WTC11 (cell line): ENCODE measurements around the gene MAN2B2. TPM values are rescaled to one million over a fixed set of nuclear protein-coding genes. Genes with fewer than 3 reads are reported as not detected.
"Not testable (repeated sequence)": the region's sequence is repeated elsewhere in the genome, so short reads cannot be mapped to it uniquely, and the experiment has no call there.

Experiments used
- ATAC-seq: fragments of 200-7000 bp; cut with Tn5 transposase; 2 replicates; pipeline ENCODE4 v1.10.0; 2021; ENCODE audit warnings: mild to moderate bottlenecking, moderate library complexity
- CTCF ChIA-PET: fragments of 300-600 bp; sonication (Branson Sonifier 250); formaldehyde crosslinking; loops from one replicate; lab custom pipeline; 2021; ENCODE audit warnings: antibody characterized with exemption; lab: Charles Lee
- POLR2A ChIA-PET: fragments of 350-600 bp; sonication (Branson Sonifier 250); formaldehyde crosslinking; loops from one replicate; lab custom pipeline; 2021; ENCODE audit warnings: antibody characterized with exemption; lab: Charles Lee
- DNase-seq: peaks from one replicate; pipeline ENCODE4 v3.0.0; 2021; ENCODE audit warnings: low spot score
- H3K27ac Mint-ChIP-seq: 2 replicates; pipeline ENCODE4 v1.8.0; 2021; ENCODE audit warnings: mixed read lengths
- H3K27me3 Mint-ChIP-seq: 2 replicates; pipeline ENCODE4 v1.8.0; 2021; ENCODE audit warnings: low read depth, mild to moderate bottlenecking, moderate library complexity, mixed read lengths
- H3K36me3 Mint-ChIP-seq: 2 replicates; pipeline ENCODE4 v1.8.0; 2021; ENCODE audit warnings: mixed read lengths
- H3K4me1 Mint-ChIP-seq: 2 replicates; pipeline ENCODE4 v1.8.0; 2022; ENCODE audit warnings: mixed read lengths
- H3K4me3 Mint-ChIP-seq: 2 replicates; pipeline ENCODE4 v1.8.0; 2021; ENCODE audit warnings: mild to moderate bottlenecking, moderate library complexity, mixed read lengths
- H3K9me3 Mint-ChIP-seq: 2 replicates; pipeline ENCODE4 v1.8.0; 2021; ENCODE audit warnings: mixed read lengths
- ATF1 ChIP-seq: sonication (generic); formaldehyde crosslinking; IDR thresholded peaks from 2 replicates; pipeline ENCODE4 v1.8.1; 2023; ENCODE audit warnings: mild to moderate bottlenecking, moderate library complexity, missing genetic modification reagents
- ATF2 ChIP-seq: sonication (generic); formaldehyde crosslinking; IDR thresholded peaks from 2 replicates; pipeline ENCODE4 v1.8.1; 2022; ENCODE audit warnings: low read depth, missing genetic modification reagents, borderline replicate concordance
- CBFB ChIP-seq: sonication (generic); formaldehyde crosslinking; IDR thresholded peaks from 2 replicates; pipeline ENCODE4 v1.8.1; 2022; ENCODE audit warnings: mild to moderate bottlenecking, low read depth, missing genetic modification reagents
- ESRRA ChIP-seq: sonication (generic); formaldehyde crosslinking; IDR thresholded peaks from 2 replicates; pipeline ENCODE4 v1.8.1; 2022; ENCODE audit warnings: mild to moderate bottlenecking, missing genetic modification reagents, borderline replicate concordance
- FOXP4 ChIP-seq: sonication (generic); formaldehyde crosslinking; IDR thresholded peaks from 2 replicates; pipeline ENCODE4 v1.8.0; 2022; ENCODE audit warnings: mild to moderate bottlenecking, missing genetic modification reagents
- JAZF1 ChIP-seq: fragments of 250-450 bp; sonication (Bioruptor Pico); IDR thresholded peaks from 2 replicates; pipeline ENCODE4 v1.9.0; 2021; ENCODE audit warnings: moderate library complexity, mild to moderate bottlenecking, inconsistent platforms
- JUN ChIP-seq: sonication (generic); formaldehyde crosslinking; IDR thresholded peaks from 2 replicates; pipeline ENCODE4 v1.8.0; 2023; ENCODE audit warnings: mild to moderate bottlenecking, missing genetic modification reagents
- MLX ChIP-seq: sonication (generic); formaldehyde crosslinking; IDR thresholded peaks from 2 replicates; pipeline ENCODE4 v1.8.1; 2023; ENCODE audit warnings: mild to moderate bottlenecking, missing genetic modification reagents, moderate library complexity
- MYBL2 ChIP-seq: sonication (generic); formaldehyde crosslinking; IDR thresholded peaks from 2 replicates; pipeline ENCODE4 v1.8.1; 2023; ENCODE audit warnings: mild to moderate bottlenecking, moderate library complexity, missing genetic modification reagents
- NFATC4 ChIP-seq: fragments of 250-450 bp; sonication (Bioruptor Pico); IDR thresholded peaks from 2 replicates; pipeline ENCODE4 v1.9.0; 2021; ENCODE audit warnings: mild to moderate bottlenecking
- SP1 ChIP-seq: sonication (generic); formaldehyde crosslinking; conservative IDR thresholded peaks from 2 replicates; pipeline ENCODE4 v1.8.1; 2022; ENCODE audit warnings: missing genetic modification reagents
- TEAD1 ChIP-seq: sonication (generic); formaldehyde crosslinking; IDR thresholded peaks from 2 replicates; pipeline ENCODE4 v1.8.0; 2022; ENCODE audit warnings: mild to moderate bottlenecking, missing genetic modification reagents
- USF2 ChIP-seq: sonication (generic); formaldehyde crosslinking; IDR thresholded peaks from 2 replicates; pipeline ENCODE4 v1.8.1; 2023; ENCODE audit warnings: mild to moderate bottlenecking, missing genetic modification reagents, moderate library complexity
- ZMAT4 ChIP-seq: fragments of 250-450 bp; sonication (Bioruptor Pico); IDR thresholded peaks from 2 replicates; pipeline ENCODE4 v1.9.0; 2021; ENCODE audit warnings: mild to moderate bottlenecking
- ZNF219 ChIP-seq: sonication (generic); formaldehyde crosslinking; IDR thresholded peaks from 2 replicates; pipeline ENCODE4 v1.8.0; 2023; ENCODE audit warnings: missing genetic modification reagents, mild to moderate bottlenecking, borderline replicate concordance
- ZNF416 ChIP-seq: fragments of 250-450 bp; sonication (Bioruptor Pico); IDR thresholded peaks from 2 replicates; pipeline ENCODE4 v1.9.0; 2021; ENCODE audit warnings: mild to moderate bottlenecking, inconsistent platforms
- total RNA-seq: library from RNA; stranded (reverse); gene quantifications from 3 replicates; pipeline ENCODE4 v1.2.3, GENCODE V29; 2021
- TF ChIP-seq, protein P1 (sequence below): sonication (generic); formaldehyde crosslinking; IDR thresholded peaks from 2 replicates; pipeline ENCODE4 v1.8.0; 2023; ENCODE audit warnings: missing genetic modification reagents, mild to moderate bottlenecking, borderline replicate concordance

Gene MAN2B2
- total RNA-seq, 1 experiment from 2014 or later = 6.3 TPM

DNA sequence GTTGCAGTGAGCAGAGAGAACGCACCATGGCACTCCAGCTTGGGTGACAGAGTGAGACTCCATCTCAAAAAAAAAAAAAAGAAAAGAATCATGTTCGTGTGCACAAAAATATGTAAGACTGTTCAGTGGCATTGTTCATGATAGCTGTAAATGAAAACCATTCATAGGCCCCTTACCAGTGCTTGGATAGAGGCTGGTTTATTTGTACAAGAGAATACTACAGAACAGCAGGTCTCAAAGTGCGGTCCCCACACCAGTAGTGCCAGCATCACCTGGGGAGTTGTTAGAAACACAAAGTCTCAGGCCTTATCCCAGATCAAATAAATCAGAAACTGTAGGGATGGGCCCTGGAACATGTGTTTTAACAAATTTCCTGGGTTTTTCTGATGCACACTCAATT lies 52.8 kb downstream of the MAN2B2 start:
- DNase-seq = no peak
- CTCF ChIA-PET = interaction anchor here (0.6 kb wide), 1 partner anchor 1228 kb away, joined by 3 read pairs; no protein-coding TSS in a partner anchor
- no peaks in the 10 kb centered on the region for H3K27me3 Mint-ChIP-seq
- H3K36me3 Mint-ChIP-seq = no peaks in the 10 kb centered on the region
- no peak overlapping the region for H3K4me3 Mint-ChIP-seq
- peaks cover 10% of the 10 kb centered on the region; the same call in 1 of the 2 replicates for H3K4me1 Mint-ChIP-seq
- POLR2A ChIA-PET = no interaction called here
- TF ChIP-seq ZMAT4 (CRISPR knock-in tag) = no peak
- TF ChIP-seq, protein P1, sequence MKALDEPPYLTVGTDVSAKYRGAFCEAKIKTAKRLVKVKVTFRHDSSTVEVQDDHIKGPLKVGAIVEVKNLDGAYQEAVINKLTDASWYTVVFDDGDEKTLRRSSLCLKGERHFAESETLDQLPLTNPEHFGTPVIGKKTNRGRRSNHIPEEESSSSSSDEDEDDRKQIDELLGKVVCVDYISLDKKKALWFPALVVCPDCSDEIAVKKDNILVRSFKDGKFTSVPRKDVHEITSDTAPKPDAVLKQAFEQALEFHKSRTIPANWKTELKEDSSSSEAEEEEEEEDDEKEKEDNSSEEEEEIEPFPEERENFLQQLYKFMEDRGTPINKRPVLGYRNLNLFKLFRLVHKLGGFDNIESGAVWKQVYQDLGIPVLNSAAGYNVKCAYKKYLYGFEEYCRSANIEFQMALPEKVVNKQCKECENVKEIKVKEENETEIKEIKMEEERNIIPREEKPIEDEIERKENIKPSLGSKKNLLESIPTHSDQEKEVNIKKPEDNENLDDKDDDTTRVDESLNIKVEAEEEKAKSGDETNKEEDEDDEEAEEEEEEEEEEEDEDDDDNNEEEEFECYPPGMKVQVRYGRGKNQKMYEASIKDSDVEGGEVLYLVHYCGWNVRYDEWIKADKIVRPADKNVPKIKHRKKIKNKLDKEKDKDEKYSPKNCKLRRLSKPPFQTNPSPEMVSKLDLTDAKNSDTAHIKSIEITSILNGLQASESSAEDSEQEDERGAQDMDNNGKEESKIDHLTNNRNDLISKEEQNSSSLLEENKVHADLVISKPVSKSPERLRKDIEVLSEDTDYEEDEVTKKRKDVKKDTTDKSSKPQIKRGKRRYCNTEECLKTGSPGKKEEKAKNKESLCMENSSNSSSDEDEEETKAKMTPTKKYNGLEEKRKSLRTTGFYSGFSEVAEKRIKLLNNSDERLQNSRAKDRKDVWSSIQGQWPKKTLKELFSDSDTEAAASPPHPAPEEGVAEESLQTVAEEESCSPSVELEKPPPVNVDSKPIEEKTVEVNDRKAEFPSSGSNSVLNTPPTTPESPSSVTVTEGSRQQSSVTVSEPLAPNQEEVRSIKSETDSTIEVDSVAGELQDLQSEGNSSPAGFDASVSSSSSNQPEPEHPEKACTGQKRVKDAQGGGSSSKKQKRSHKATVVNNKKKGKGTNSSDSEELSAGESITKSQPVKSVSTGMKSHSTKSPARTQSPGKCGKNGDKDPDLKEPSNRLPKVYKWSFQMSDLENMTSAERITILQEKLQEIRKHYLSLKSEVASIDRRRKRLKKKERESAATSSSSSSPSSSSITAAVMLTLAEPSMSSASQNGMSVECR (CRISPR knock-in tag) = no peak
- TF ChIP-seq JUN (CRISPR knock-in tag) = no peak
- no peak for TF ChIP-seq ESRRA (CRISPR knock-in tag)
- TF ChIP-seq JAZF1 (CRISPR knock-in tag) = no peak
- no peak for TF ChIP-seq ZNF416 (CRISPR knock-in tag)
- no peak for TF ChIP-seq ATF2 (CRISPR knock-in tag)
- no peak for TF ChIP-seq NFATC4 (CRISPR knock-in tag)
- no peak for TF ChIP-seq ZNF219 (CRISPR knock-in tag)
- TF ChIP-seq MLX (CRISPR knock-in tag) = no peak
- TF ChIP-seq MYBL2 (CRISPR knock-in tag) = no peak
- no peak for TF ChIP-seq FOXP4 (CRISPR knock-in tag)
- ATAC-seq = no peak
- no peak overlapping the region for H3K27ac Mint-ChIP-seq
- H3K9me3 Mint-ChIP-seq = no peaks in the 10 kb centered on the region

DNA sequence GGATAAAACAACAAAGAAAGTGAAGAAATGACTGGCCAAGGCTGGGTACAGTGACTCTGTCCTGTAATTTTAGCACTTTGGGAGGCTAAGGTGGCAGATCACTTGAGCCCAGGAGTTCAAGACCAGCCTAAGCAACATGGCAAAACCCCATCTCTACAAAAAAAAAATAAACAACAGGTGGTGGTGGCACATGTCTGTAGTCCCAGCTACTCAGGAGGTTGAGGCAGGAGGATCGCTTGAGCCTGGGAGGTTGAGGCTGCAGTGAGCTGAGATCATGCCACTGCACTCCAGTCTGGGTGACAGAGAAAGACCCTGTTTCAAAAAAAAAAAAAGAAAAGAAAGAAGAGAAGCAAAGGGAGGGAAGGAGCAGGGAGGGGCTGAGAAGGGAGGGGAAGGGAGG lies 53.5 kb downstream of the MAN2B2 start:
- CTCF ChIA-PET, H3K4me3 Mint-ChIP-seq, ATAC-seq, H3K27me3 Mint-ChIP-seq, H3K27ac Mint-ChIP-seq, H3K36me3 Mint-ChIP-seq, H3K9me3 Mint-ChIP-seq, DNase-seq: not testable (repeated sequence)
- POLR2A ChIA-PET = interaction anchor here (0.6 kb wide), 1 partner anchor 368 kb away, joined by 4 read pairs; no protein-coding TSS in a partner anchor
- peaks cover 16% of the 10 kb centered on the region for H3K4me1 Mint-ChIP-seq

GRCh38 chr4:6632125-6632524 lies 57.1 kb downstream of the MAN2B2 start:
- ChIA-PET POLR2A (no interaction called here), CTCF (interaction anchor here (1.1 kb wide), 1 partner anchor 57 kb away, joined by 4 read pairs; the partner anchor contains the start of gene MAN2B2)
- Mint-ChIP-seq H3K27ac (no peak overlapping the region), H3K36me3 (no peaks in the 10 kb centered on the region), H3K9me3 (no peaks in the 10 kb centered on the region), H3K27me3 (no peaks in the 10 kb centered on the region), H3K4me1 (peaks cover 10% of the 10 kb centered on the region), H3K4me3 (no peak overlapping the region)
- no peak for DNase-seq
- ATAC-seq = no peak
- TF ChIP-seq ATF2 (CRISPR knock-in tag) = no peak
- TF ChIP-seq SP1 (CRISPR knock-in tag) = no peak
- TF ChIP-seq USF2 (CRISPR knock-in tag) = no peak
- no peak for TF ChIP-seq ATF1
- no peak for TF ChIP-seq TEAD1
- no peak for TF ChIP-seq CBFB (CRISPR knock-in tag)
